GM12878 (cell line): ENCODE data around the gene CR2. TPM values are rescaled to one million over a fixed set of nuclear protein-coding genes. Genes with fewer than 3 reads are reported as not detected.

ENCODE experiments used
- ATAC-seq: fragments of 200-7000 bp; cut with Tn5 transposase; 3 replicates; pipeline ENCODE4 v1.9.1; 2020; ENCODE audit warnings: mild to moderate bottlenecking, moderate library complexity
- BruUV-seq: library from RNA; stranded (reverse); fragments of 400-500 nt; replicated peaks from 2 replicates; lab custom pipeline; 2021; lab: Mats Ljungman, UMichigan
- CTCF ChIA-PET: fragments of 300-600 bp; sonication (Branson Sonifier 250); formaldehyde crosslinking; extraction: SDS; loops from one replicate; lab custom pipeline; 2021; ENCODE audit warnings: inconsistent platforms; lab: Yijun Ruan, JAX
- POLR2A ChIA-PET: fragments of 350-600 bp; formaldehyde crosslinking; extraction: SDS; loops from one replicate; lab custom pipeline; 2021; ENCODE audit warnings: inconsistent platforms; lab: Charles Lee
- RAD21 ChIA-PET: fragments of 300-600 bp; sonication (Branson Sonifier 250); formaldehyde crosslinking; loops from one replicate; lab custom pipeline; 2023; ENCODE audit warnings: antibody characterized with exemption; ENCODE audit not compliant: unreplicated experiment; lab: Charles Lee
- SMC1A ChIA-PET: fragments of 300-600 bp; sonication (Branson Sonifier 250); formaldehyde crosslinking; loops from one replicate; lab custom pipeline; 2023; ENCODE audit not compliant: unreplicated experiment, uncharacterized antibody; lab: Charles Lee
- DNase-seq: peaks from one replicate; pipeline ENCODE4 v3.0.0-alpha.2; 2011; ENCODE audit warnings: low read depth, low spot score
- FAIRE-seq: peaks from 3 replicates; lab custom pipeline; 2011; peaks lifted over from hg19 to GRCh38; lab: Jason Lieb, UNC
- H2AFZ ChIP-seq: 2 replicates; pipeline ENCODE4 v1.6.0; 2011; ENCODE audit warnings: low read depth, low read length, control low read depth; ENCODE audit not compliant: control insufficient read depth
- H3K27ac ChIP-seq: 2 replicates; pipeline ENCODE4 v1.5.1; 2011; ENCODE audit warnings: control low read depth; ENCODE audit not compliant: control insufficient read depth, insufficient read depth
- H3K27me3 ChIP-seq, 2 experiments: replicated peaks in 1 of 2; 2 replicates each; pipeline versions ENCODE4 v1.6.0 to v1.6.1; 2011; ENCODE audit warnings: low read length in 1 of 2; ENCODE audit not compliant: control insufficient read depth in 2 of 2, insufficient read depth in 2 of 2
- H3K36me3 ChIP-seq, 2 experiments: 2 replicates each; pipeline ENCODE4 v1.5.1; 2011; ENCODE audit warnings: low read length in 1 of 2; ENCODE audit not compliant: control insufficient read depth in 2 of 2, insufficient read depth in 2 of 2
- H3K4me1 ChIP-seq: 2 replicates; pipeline ENCODE4 v1.6.1; 2011; ENCODE audit warnings: mild to moderate bottlenecking, low read length, moderate library complexity, mixed read lengths; ENCODE audit not compliant: control insufficient read depth, insufficient read depth
- H3K4me2 ChIP-seq: 2 replicates; pipeline ENCODE4 v1.6.0; 2011; ENCODE audit warnings: control low read depth; ENCODE audit not compliant: control insufficient read depth, insufficient read depth
- H3K4me3 ChIP-seq: fragments of 200-600 bp; sonication (generic); 2 replicates; pipeline ENCODE4 v1.5.1; 2016
- H3K79me2 ChIP-seq: 2 replicates; pipeline ENCODE4 v1.6.0; 2011; ENCODE audit warnings: low read length; ENCODE audit not compliant: control insufficient read depth, insufficient read depth
- H3K9ac ChIP-seq: 2 replicates; pipeline ENCODE4 v1.8.0; 2011; ENCODE audit warnings: low read length, control low read depth, mixed read lengths; ENCODE audit not compliant: control insufficient read depth, insufficient read depth
- H3K9me3 ChIP-seq: replicated peaks from 3 replicates; pipeline ENCODE4 v1.5.1; 2011; ENCODE audit warnings: mild to moderate bottlenecking, low read length; ENCODE audit not compliant: control insufficient read depth, insufficient read depth
- H4K20me1 ChIP-seq: 2 replicates; pipeline ENCODE4 v1.6.0; 2011; ENCODE audit not compliant: control insufficient read depth, insufficient read depth
- BCL3 ChIP-seq: IDR thresholded peaks from 2 replicates; pipeline ENCODE4 v1.6.1; 2011; ENCODE audit warnings: borderline replicate concordance, low read depth, mild to moderate bottlenecking, moderate library complexity, low read length; ENCODE audit not compliant: insufficient read depth, poor library complexity, severe bottlenecking
- KLF5 ChIP-seq: fragments of 450-650 bp; IDR thresholded peaks from 2 replicates; pipeline ENCODE4 v1.6.1; 2014; ENCODE audit warnings: mild to moderate bottlenecking; ENCODE audit not compliant: partially characterized antibody
- MEF2A ChIP-seq: IDR thresholded peaks from 2 replicates; pipeline ENCODE4 v1.6.1; 2011; ENCODE audit warnings: low read depth, mild to moderate bottlenecking, low read length, moderate library complexity; ENCODE audit not compliant: insufficient read depth
- POLR2AphosphoS2 ChIP-seq: IDR thresholded peaks from 2 replicates; pipeline ENCODE4 v1.6.1; 2011; ENCODE audit warnings: low read depth, mild to moderate bottlenecking, low read length, improper control_type of control experiment, moderate library complexity
- PRDM15 ChIP-seq: fragments of 450-650 bp; formaldehyde crosslinking; IDR thresholded peaks from 2 replicates; pipeline ENCODE4 v1.4.0; 2020; ENCODE audit warnings: mild to moderate bottlenecking, moderate library complexity
- RAD21 ChIP-seq: IDR thresholded peaks from 2 replicates; pipeline ENCODE4 v1.6.1; 2011; ENCODE audit warnings: mild to moderate bottlenecking, low read depth, low read length, moderate library complexity; ENCODE audit not compliant: insufficient read depth
- SKIL ChIP-seq: fragments of 450-650 bp; IDR thresholded peaks from 2 replicates; pipeline ENCODE4 v1.6.1; 2017; ENCODE audit warnings: mild to moderate bottlenecking, low read depth, inconsistent platforms; ENCODE audit not compliant: poor library complexity, severe bottlenecking
- SPI1 ChIP-seq: IDR thresholded peaks from 2 replicates; pipeline ENCODE4 v1.6.1; 2011; ENCODE audit warnings: low read depth, mild to moderate bottlenecking, low read length, moderate library complexity, borderline replicate concordance; ENCODE audit not compliant: insufficient read depth
- USF1 ChIP-seq: IDR thresholded peaks from 2 replicates; pipeline ENCODE4 v1.6.1; 2011; ENCODE audit warnings: borderline replicate concordance, low read depth, mild to moderate bottlenecking, moderate library complexity, mixed read lengths, low read length; ENCODE audit not compliant: insufficient read depth; ENCODE audit errors: extremely low read length
- ZBTB33 ChIP-seq: fragments of 450-650 bp; IDR thresholded peaks from 2 replicates; pipeline ENCODE4 v1.6.1; 2017; ENCODE audit warnings: mild to moderate bottlenecking
- WGBS: methylation state at CpG from one replicate; pipeline ENCODE4 v1.1.6; 2016; ENCODE audit warnings: low lambda C conversion rate; ENCODE audit not compliant: insufficient replicate concordance, insufficient coverage; ENCODE audit errors: missing lambda C conversion rate; 5-methylcytosine and 5-hydroxymethylcytosine counted together
- in situ Hi-C: fragments of 300-500 bp; cut with MboI; formaldehyde crosslinking; loops from 9 replicates; pipeline ENCODE4 v1.14.3; 2018; ENCODE audit warnings: mixed read lengths
- intact Hi-C: fragments of 100-400 bp; cut with micrococcal nuclease; formaldehyde crosslinking; loops from one replicate; pipeline ENCODE4 v1.14.2; 2022; ENCODE audit not compliant: unreplicated experiment
- polyA plus RNA-seq, 11 experiments: library from polyadenylated mRNA; depleted of rRNA in 4 of 11; unstranded in 6 of 11; stranded (reverse) in 5 of 11; fragments of >200 nt; fragmentation: Nextera tagmentation in 4 of 11; fragmentation: Illumina TruSeq in 1 of 11; extraction: Ambion mirVana in 4 of 11; extraction: Trizol in 1 of 11; gene quantifications; 1 replicate in 1 of 11; 2 replicates in 10 of 11; pipeline versions ENCODE4 v1.2.1 to v1.2.3, GENCODE V29; 2011 to 2016; ENCODE audit warnings: inconsistent platforms in 2 of 11, missing spikeins in 2 of 11, low read depth in 1 of 11
- total RNA-seq, 4 experiments: library from RNA; depleted of rRNA in 3 of 4; stranded (reverse); fragments of >200 nt in 3 of 4; fragmentation: Illumina TruSeq in 1 of 4; extraction: Trizol in 1 of 4; gene quantifications; 2 replicates each; pipeline versions ENCODE4 v1.2.1 to v1.2.3, GENCODE V29; 2013 to 2021

Gene CR2
- total and polyA plus RNA-seq, 10 of the 15 experiments (the other 5 are each of a cell fraction or from before 2014, with no cell fraction given): 2.2 to 72.8 (median 50.6) TPM

- peak; percentile 41 for FAIRE-seq
- H3K9ac ChIP-seq: no peak overlapping the region
- no peaks in the 10 kb centered on the region for H3K79me2 ChIP-seq
- H3K9me3 ChIP-seq: no peaks in the 10 kb centered on the region; the same call in 1 of the 3 replicates
- no TSS peak for BruUV-seq
- H4K20me1 ChIP-seq: no peaks in the 10 kb centered on the region
- intact Hi-C loops (loop anchor here (1.0 to 2.0 kb wide), 2 partner anchors 18 to 25 kb away; partner anchors contain the start of gene CR2), in situ Hi-C loops (no loop called here)
- POLR2A ChIA-PET: interaction anchor here (1.2 kb wide), 1 partner anchor 17 kb away, joined by 4 read pairs; no protein-coding TSS in a partner anchor
- H3K27ac ChIP-seq: peak overlapping the region; percentile 19
- WGBS: 0% methylated on average over 2 of the region's 2 CpGs
- CTCF ChIA-PET: interaction anchor here (0.6 to 1.5 kb wide), 4 partner anchors 17 to 380 kb away, joined by 3 read pairs; no protein-coding TSS in a partner anchor
- RAD21 ChIA-PET: interaction anchor here (0.7 to 6.5 kb wide), 6 partner anchors 15 to 93 kb away, joined by 3 to 67 read pairs (median 4); no protein-coding TSS in a partner anchor
- H3K27me3 ChIP-seq: no peaks in the 10 kb centered on the region
- peaks cover 39% of the 10 kb centered on the region for H3K4me1 ChIP-seq
- no peak overlapping the region for H2AFZ ChIP-seq
- peak; percentile 70 for DNase-seq
- no peaks in the 10 kb centered on the region for H3K36me3 ChIP-seq
- H3K4me3 ChIP-seq: no peak overlapping the region
- peak overlapping the region; percentile 45 for H3K4me2 ChIP-seq
- ATAC-seq: peak; percentile 58
- SMC1A ChIA-PET: interaction anchor here (1.2 to 7.5 kb wide), 4 partner anchors 11 to 31 kb away, joined by 3 to 126 read pairs (median 8); no protein-coding TSS in a partner anchor
- no peak for TF ChIP-seq ZBTB33
- 0 out of 2 replicates have a peak, but pooled peaks have one; percentile 11 for TF ChIP-seq RAD21
- TF ChIP-seq USF1: no peak
- peak; percentile 84 for TF ChIP-seq SPI1
- peak; percentile 38 for TF ChIP-seq BCL3
- TF ChIP-seq SKIL: peak; percentile 25
- no peak for TF ChIP-seq PRDM15
- TF ChIP-seq MEF2A: no peak
- no peak for TF ChIP-seq POLR2AphosphoS2
- TF ChIP-seq KLF5: no peak
Measured at GRCh38 chr1:207429963-207430362, 24.2 kb upstream of the CR2 start.
